Activated T-cell treated with anti-CD3 and anti-CD28 coated beads for 4 hours (primary cell): ENCODE results near the gene PDE2A.

Experiments used
- DNase-seq: peaks from one replicate; pipeline ENCODE4 v3.0.0-alpha.2; 2020

PDE2A gene

GRCh38 chr11:72704028-72704782 is 30.0 kb upstream of the PDE2A start:
- DNase-seq: no peak

GRCh38 chr11:72703267-72704008 is 29.2 kb upstream of the PDE2A start:
- DNase-seq: no peak

GRCh38 chr11:72702577-72703241 is 28.5 kb upstream of the PDE2A start:
- DNase-seq: no peak

- no peak for DNase-seq
These were observed 27.9 kb upstream of the PDE2A start for GRCh38 chr11:72702096-72702495.

GRCh38 chr11:72701466-72701865 is 27.2 kb upstream of the PDE2A start:
- no peak for DNase-seq

- DNase-seq: no peak
These were observed 25.9 kb upstream of the PDE2A start for GRCh38 chr11:72700146-72700545.

- no peak for DNase-seq
These were observed 23.6 kb upstream of the PDE2A start for GRCh38 chr11:72697814-72698213.

GRCh38 chr11:72696866-72697700 is 22.9 kb upstream of the PDE2A start:
- no peak for DNase-seq

GRCh38 chr11:72695354-72695753 is 21.1 kb upstream of the PDE2A start:
- DNase-seq: no peak

- no peak for DNase-seq
These were observed 19.2 kb upstream of the PDE2A start for GRCh38 chr11:72693271-72693968.

GRCh38 chr11:72692498-72693237 is 18.4 kb upstream of the PDE2A start:
- DNase-seq: no peak

GRCh38 chr11:72690166-72690565 is 15.9 kb upstream of the PDE2A start:
- DNase-seq: no peak

- no peak for DNase-seq
These were observed 14.7 kb upstream of the PDE2A start for GRCh38 chr11:72688929-72689328.

GRCh38 chr11:72688486-72688885 is 14.3 kb upstream of the PDE2A start:
- no peak for DNase-seq

- DNase-seq: no peak
These were observed 13.1 kb upstream of the PDE2A start for GRCh38 chr11:72687326-72687725.

- no peak for DNase-seq
These were observed 12.5 kb upstream of the PDE2A start for GRCh38 chr11:72686639-72687220.

GRCh38 chr11:72685560-72686480 is 11.6 kb upstream of the PDE2A start:
- peak; percentile 18 for DNase-seq

- DNase-seq: peak; percentile 7
These were observed 10.2 kb upstream of the PDE2A start for GRCh38 chr11:72684236-72684912.

GRCh38 chr11:72683782-72684200 is 9.6 kb upstream of the PDE2A start:
- DNase-seq: peak; percentile 55
